Measurements from ENCODE around the gene ZNF385B.

DNA sequence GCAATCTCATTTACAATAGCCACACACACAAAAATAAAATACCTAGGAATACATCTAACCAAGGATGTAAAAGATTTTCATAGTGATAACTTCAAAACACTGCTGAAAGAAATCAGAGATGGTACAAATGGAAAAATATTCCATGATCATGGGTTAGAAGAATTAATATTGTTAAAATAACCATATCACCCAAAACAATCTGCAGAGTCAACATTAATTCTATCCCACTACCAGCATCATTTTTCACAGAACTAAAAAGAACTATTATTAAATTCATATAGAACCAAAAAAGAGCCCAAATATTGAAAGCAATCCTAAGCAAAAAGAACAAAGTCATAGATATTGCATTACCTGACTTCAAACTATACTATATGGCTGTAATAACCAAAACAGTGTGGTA is 50.4 kb downstream of the ZNF385B start:
- TF ChIP-seq POLR2A (IDR thresholded peaks at IDR 0.05) = no peak
- TF ChIP-seq, protein P1, sequence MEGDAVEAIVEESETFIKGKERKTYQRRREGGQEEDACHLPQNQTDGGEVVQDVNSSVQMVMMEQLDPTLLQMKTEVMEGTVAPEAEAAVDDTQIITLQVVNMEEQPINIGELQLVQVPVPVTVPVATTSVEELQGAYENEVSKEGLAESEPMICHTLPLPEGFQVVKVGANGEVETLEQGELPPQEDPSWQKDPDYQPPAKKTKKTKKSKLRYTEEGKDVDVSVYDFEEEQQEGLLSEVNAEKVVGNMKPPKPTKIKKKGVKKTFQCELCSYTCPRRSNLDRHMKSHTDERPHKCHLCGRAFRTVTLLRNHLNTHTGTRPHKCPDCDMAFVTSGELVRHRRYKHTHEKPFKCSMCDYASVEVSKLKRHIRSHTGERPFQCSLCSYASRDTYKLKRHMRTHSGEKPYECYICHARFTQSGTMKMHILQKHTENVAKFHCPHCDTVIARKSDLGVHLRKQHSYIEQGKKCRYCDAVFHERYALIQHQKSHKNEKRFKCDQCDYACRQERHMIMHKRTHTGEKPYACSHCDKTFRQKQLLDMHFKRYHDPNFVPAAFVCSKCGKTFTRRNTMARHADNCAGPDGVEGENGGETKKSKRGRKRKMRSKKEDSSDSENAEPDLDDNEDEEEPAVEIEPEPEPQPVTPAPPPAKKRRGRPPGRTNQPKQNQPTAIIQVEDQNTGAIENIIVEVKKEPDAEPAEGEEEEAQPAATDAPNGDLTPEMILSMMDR (IDR thresholded peaks at IDR 0.05) = no peak
- TF ChIP-seq EP300 (IDR thresholded peaks at IDR 0.05) = no peak
